Right lobe of liver (tissue), 6 donors: ENCODE measurements around the gene BMP2K. TPM values are rescaled to one million over a fixed set of nuclear protein-coding genes. Genes with fewer than 3 reads are reported as not detected.

Source experiments
- ATAC-seq, 4 donors: fragments of 200-7000 bp; cut with Tn5 transposase; one replicate each; pipeline ENCODE4 v1.9.1; 2020; ENCODE audit warnings: mild to moderate bottlenecking in 4 of 4, moderate library complexity in 4 of 4
- DNase-seq, 3 donors: peaks; one replicate each; pipeline ENCODE4 v3.0.0-alpha.2; 2020
- H3K27ac ChIP-seq, 3 donors: fragments of 200-600 bp; one replicate each; pipeline ENCODE4 v1.8.0; 2022
- H3K27me3 ChIP-seq, 2 donors: fragments of 200-600 bp; one replicate each; pipeline ENCODE4 v1.8.0; 2022
- H3K36me3 ChIP-seq, 4 donors: fragments of 200-600 bp; sonication (generic) in 1 of 4; one replicate each; pipeline versions ENCODE4 v1.5.1 to v1.8.0; 2017 to 2022; ENCODE audit warnings: control low read depth in 1 of 4
- H3K4me1 ChIP-seq, 4 donors: fragments of 200-600 bp; sonication (generic) in 1 of 4; one replicate each; pipeline versions ENCODE4 v1.5.1 to v1.8.0; 2017 to 2022; ENCODE audit warnings: control low read depth in 1 of 4
- H3K4me3 ChIP-seq, 3 donors: fragments of 200-600 bp; one replicate each; pipeline ENCODE4 v1.8.0; 2022
- H3K9me3 ChIP-seq, 4 donors: fragments of 200-600 bp; sonication (generic) in 1 of 4; one replicate each; pipeline versions ENCODE4 v1.5.1 to v1.8.0; 2017 to 2022; ENCODE audit warnings: control low read depth in 1 of 4
- POLR2A ChIP-seq: fragments of 450-650 bp; IDR thresholded peaks from one replicate; pipeline ENCODE4 v1.6.1; 2017; ENCODE audit warnings: antibody characterized with exemption, mild to moderate bottlenecking
- WGBS: methylation state at CpG from one replicate; pipeline ENCODE4 v1.1.6; 2018; ENCODE audit warnings: low coverage, low lambda C conversion rate; ENCODE audit not compliant: insufficient coverage; ENCODE audit errors: missing lambda C conversion rate; 5-methylcytosine and 5-hydroxymethylcytosine counted together
- intact Hi-C, 2 donors: fragments of 100-400 bp; cut with DNase I; formaldehyde crosslinking; loops; one replicate each; pipeline versions ENCODE4 v1.11.2 to v1.14.1; 2022
- total RNA-seq, 6 experiments: library from RNA; depleted of rRNA in 2 of 6; stranded (reverse); fragments of >200 nt in 2 of 6; fragmentation: NEBNext Ultra II Directional in 3 of 6; extraction: Animal tissue kit (Norgen Biotek cat#: 25700) in 3 of 6; gene quantifications; one replicate each; pipeline versions ENCODE4 v1.1.0 to v1.2.4, GENCODE V29; 2016 to 2023
- TF ChIP-seq, protein P1 (sequence below), 4 donors: fragments of 200-600 bp in 3 of 4; fragments of 450-650 bp in 1 of 4; IDR thresholded peaks; one replicate each; pipeline versions ENCODE4 v1.5.1 to v1.8.0; 2016 to 2022; ENCODE audit warnings: antibody characterized with exemption in 4 of 4, mild to moderate bottlenecking in 2 of 4
- donor health status: DM: no; HTN: yes; CAD: no.
- donor health status: DM: no; HTN: no; CAD: no.
- donor health status: DM: no; HTN: no; CAD: no.
- donor health status: DM: no; HTN: yes; CAD: no.
- donor health status: DM: no; HTN: yes; CAD: no.

BMP2K gene
- total RNA-seq, 6 experiments from 2014 or later = 13.1 to 23.3 (median 18.2) TPM

DNA sequence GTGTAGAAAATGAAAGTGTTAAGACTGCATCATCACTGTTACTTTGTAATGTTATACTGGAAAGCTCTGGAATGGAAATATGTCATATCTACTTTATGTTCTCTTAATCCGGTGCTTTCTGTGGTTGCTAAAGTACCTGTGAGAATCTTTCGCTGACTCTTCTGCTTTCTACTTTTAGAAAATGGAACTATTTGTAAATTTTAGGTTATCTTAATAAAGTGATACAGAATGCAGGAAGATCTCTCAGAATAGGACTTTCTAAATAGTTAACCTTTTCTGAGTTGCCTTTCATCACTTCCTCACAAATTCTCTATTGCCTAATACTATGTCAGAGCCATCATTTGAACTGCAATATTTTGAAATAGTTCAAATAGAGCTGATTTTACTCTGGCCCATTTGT lies 69.3 kb downstream of the BMP2K start:
- Histone ChIP-seq H3K27ac (no peak overlapping the region), H3K27me3 (no peaks in the 10 kb centered on the region), H3K9me3 (no peaks in the 10 kb centered on the region), H3K36me3 (no peaks in the 10 kb centered on the region), H3K4me3 (no peak overlapping the region), H3K4me1 (peaks cover 0 to 9% (median 0%) of the 10 kb centered on the region in 4 donors)
- ATAC-seq (peak; percentile 52 to 80 (median 69)), DNase-seq (no peak)
- TF ChIP-seq, protein P1, sequence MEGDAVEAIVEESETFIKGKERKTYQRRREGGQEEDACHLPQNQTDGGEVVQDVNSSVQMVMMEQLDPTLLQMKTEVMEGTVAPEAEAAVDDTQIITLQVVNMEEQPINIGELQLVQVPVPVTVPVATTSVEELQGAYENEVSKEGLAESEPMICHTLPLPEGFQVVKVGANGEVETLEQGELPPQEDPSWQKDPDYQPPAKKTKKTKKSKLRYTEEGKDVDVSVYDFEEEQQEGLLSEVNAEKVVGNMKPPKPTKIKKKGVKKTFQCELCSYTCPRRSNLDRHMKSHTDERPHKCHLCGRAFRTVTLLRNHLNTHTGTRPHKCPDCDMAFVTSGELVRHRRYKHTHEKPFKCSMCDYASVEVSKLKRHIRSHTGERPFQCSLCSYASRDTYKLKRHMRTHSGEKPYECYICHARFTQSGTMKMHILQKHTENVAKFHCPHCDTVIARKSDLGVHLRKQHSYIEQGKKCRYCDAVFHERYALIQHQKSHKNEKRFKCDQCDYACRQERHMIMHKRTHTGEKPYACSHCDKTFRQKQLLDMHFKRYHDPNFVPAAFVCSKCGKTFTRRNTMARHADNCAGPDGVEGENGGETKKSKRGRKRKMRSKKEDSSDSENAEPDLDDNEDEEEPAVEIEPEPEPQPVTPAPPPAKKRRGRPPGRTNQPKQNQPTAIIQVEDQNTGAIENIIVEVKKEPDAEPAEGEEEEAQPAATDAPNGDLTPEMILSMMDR (IDR thresholded peaks at IDR 0.05) = no peak
- no peak for TF ChIP-seq POLR2A
- intact Hi-C loops = no loop called here
- 47% methylated on average over 2 of the region's 2 CpGs for WGBS

DNA sequence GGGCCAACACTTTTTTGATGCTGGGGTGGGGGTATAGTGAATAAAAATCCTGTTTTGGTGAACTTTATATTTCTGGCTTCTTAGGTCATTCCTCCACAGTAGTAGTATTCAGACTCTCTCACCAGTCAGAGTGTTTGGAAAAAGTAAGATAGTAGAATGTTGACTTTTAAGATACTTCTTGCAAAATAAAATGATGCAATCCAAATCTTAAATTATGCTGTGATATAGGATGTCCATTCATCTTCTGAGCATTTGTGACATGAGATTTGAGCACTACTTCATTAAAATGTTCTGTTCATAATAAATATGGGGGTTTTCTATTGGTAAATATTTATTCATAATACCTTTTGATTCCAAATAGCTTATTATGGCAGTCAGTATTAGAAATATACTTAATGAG lies 70.1 kb downstream of the BMP2K start:
- H3K4me1 ChIP-seq = peaks cover 0 to 9% (median 0%) of the 10 kb centered on the region in 4 donors
- no peak overlapping the region for H3K4me3 ChIP-seq
- H3K36me3 ChIP-seq = peaks cover 0 to 5% (median 0%) of the 10 kb centered on the region in 4 donors
- H3K27ac ChIP-seq = no peak overlapping the region
- intact Hi-C loops = no loop called here
- TF ChIP-seq, protein P1 (IDR thresholded peaks at IDR 0.05) = no peak
- TF ChIP-seq POLR2A = no peak
- ATAC-seq = no peak
- no peaks in the 10 kb centered on the region for H3K27me3 ChIP-seq
- DNase-seq = no peak
- no peaks in the 10 kb centered on the region for H3K9me3 ChIP-seq

DNA sequence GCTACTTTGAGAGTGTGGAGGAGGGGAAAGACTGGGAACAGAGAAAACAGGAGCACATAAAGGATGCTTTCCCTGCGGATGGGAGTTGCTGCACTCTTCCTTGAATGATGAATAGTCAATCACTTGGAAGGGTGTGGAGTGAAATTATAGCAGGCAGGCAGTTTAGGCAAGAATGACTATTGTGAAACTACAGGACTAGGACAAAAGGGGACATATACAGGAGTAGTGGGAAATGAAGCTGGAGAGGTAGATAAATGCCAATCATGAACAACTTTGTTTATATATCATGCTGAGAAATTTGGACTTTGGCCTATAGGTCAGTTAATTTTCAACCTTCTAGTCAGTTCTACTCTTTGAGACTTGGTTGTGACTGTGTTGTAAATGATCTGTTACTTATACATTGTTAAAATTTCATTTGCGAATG lies 86.2 kb downstream of the BMP2K start:
- 32% methylated on average over 2 of the region's 2 CpGs for WGBS
- no peak for DNase-seq
- Histone ChIP-seq H3K4me3 (no peak overlapping the region), H3K27me3 (no peaks in the 10 kb centered on the region), H3K4me1 (peaks cover 0 to 10% (median 4%) of the 10 kb centered on the region in 4 donors), H3K9me3 (no peaks in the 10 kb centered on the region), H3K36me3 (no peaks in the 10 kb centered on the region), H3K27ac (peak overlapping the region in 2 of 3 donors; percentile 4 to 5)
- intact Hi-C loops = no loop called here
- peak; percentile 66 to 91 (median 79) for ATAC-seq
- no peak for TF ChIP-seq POLR2A
- TF ChIP-seq, protein P1 (IDR thresholded peaks at IDR 0.05) = no peak

DNA sequence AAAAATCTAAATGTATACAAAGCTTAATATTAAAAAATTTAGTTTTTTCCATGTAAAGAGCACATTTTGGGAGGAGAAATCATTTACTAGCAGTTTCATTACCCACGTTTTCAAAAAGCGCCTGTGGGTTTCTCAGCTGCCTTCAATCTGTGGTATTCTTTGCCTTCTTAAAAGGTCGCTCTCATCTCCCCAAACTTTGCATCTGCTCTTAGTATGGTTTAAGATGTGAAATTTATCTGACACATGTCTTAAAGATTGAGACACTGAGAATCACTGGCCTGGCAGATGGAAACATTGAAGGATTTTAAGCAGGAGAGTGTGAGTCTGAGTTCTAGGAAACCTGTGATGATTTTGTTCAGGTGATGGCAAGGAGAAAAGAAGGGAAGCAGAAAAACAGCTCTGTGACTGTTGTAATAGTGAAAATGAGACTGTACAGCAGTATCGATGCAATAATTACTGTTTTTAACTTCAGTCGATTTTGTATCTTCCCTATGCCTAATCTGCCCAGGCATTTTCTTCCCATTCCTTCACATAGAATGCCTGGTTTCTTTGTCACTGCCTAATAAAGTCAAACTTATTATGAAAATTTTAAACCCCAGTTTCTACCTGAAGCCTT lies 87.2 kb downstream of the BMP2K start:
- Histone ChIP-seq H3K27me3 (no peaks in the 10 kb centered on the region), H3K36me3 (peaks cover 0 to 7% (median 1%) of the 10 kb centered on the region in 4 donors), H3K4me1 (peaks cover 0 to 10% (median 4%) of the 10 kb centered on the region in 4 donors), H3K4me3 (no peak overlapping the region), H3K9me3 (no peaks in the 10 kb centered on the region), H3K27ac (no peak overlapping the region)
- TF ChIP-seq, protein P1 (IDR thresholded peaks at IDR 0.05) = no peak
- TF ChIP-seq POLR2A = no peak
- 71% methylated on average over 5 of the region's 5 CpGs for WGBS
- intact Hi-C loops = no loop called here
- DNase-seq = no peak
- no peak for ATAC-seq
